ENCODE data around the gene CKAP5. TPM values are rescaled to one million over a fixed set of nuclear protein-coding genes. Genes with fewer than 3 reads are reported as not detected.

CKAP5 gene
- total RNA-seq, 1 experiment from 2014 or later, result 166 TPM

DNA sequence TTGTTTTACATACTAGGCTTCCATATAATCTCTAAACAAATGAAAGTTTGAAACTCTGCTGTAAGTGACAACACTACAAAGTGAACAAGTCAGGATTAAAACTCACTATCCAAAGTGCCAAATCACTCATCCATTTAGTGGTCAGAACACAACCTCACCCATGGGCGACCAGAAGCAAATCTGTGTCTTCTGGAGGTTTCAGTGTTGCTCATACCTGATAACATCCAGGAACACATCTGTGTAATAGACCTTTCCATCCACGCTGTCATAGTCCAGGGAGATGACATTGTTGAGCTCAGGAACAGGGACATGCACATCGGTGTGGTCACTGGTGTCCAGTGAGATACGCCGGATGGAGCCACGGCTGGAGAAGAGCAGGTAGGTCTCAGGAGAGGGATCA lies 28.5 kb upstream of the CKAP5 start (continued):
- TF ChIP-seq POLR2A (IDR thresholded peaks at IDR 0.05; ENCODE audit: borderline replicate concordance, extremely low read depth, insufficient read depth, insufficient read length), result no peak
- no peak for TF ChIP-seq ZNF274 (IDR thresholded peaks at IDR 0.05; ENCODE audit: low read depth, low read length)
- no peak for TF ChIP-seq EGR1 (IDR thresholded peaks at IDR 0.05; ENCODE audit: low read depth)
- no peak for TF ChIP-seq ELF1 (IDR thresholded peaks at IDR 0.05; ENCODE audit: borderline replicate concordance, low read depth)
- no peak for TF ChIP-seq RAD21 (IDR thresholded peaks at IDR 0.05; ENCODE audit: low read depth)
- TF ChIP-seq ATF3 (IDR thresholded peaks at IDR 0.05), result no peak

- Histone ChIP-seq H3K79me2 (ENCODE audit: insufficient read depth, low read length) (no peaks in the 10 kb centered on the region), H3K27ac (ENCODE audit: low read depth, low read length) (no peak overlapping the region), H3K4me3 (replicated peaks in 1 of 2; ENCODE audit: low read depth in 1 of 2, low read length in 2 of 2) (no peak overlapping the region), H3K9ac (ENCODE audit: low read length) (no peak overlapping the region), H3K27me3 (ENCODE audit: insufficient read depth, low read length) (no peaks in the 10 kb centered on the region), H3K4me2 (ENCODE audit: low read length) (no peak overlapping the region), H2AFZ (ENCODE audit: low read depth, low read length, poor library complexity, severe bottlenecking) (no peak overlapping the region), H3K9me3 (ENCODE audit: control insufficient read depth in 1 of 2, insufficient read depth in 1 of 2, low read depth in 1 of 2, low read length in 2 of 2) (no peaks in the 10 kb centered on the region), H3K4me1 (ENCODE audit: control insufficient read depth in 1 of 2, insufficient read depth in 2 of 2, low read length in 2 of 2) (no peaks in the 10 kb centered on the region), H3K9me2 (ENCODE audit: insufficient read depth) (no peaks in the 10 kb centered on the region), H4K20me1 (ENCODE audit: insufficient read depth) (no peaks in the 10 kb centered on the region; the same call in 1 of the 2 replicates), H3K36me3 (ENCODE audit: control insufficient read depth in 1 of 2, insufficient read depth in 2 of 2, low read length in 2 of 2) (peaks cover 0 to 6% of the 10 kb centered on the region in 2 experiments; a peak in 2 of 4 replicates)
- intact Hi-C loops (cut with micrococcal nuclease), result no loop called here
- ChIA-PET CTCF (no interaction called here), RAD21 (ENCODE audit: low non-redundant PET in 1 of 2, low total read pairs in 2 of 2, uncharacterized antibody in 2 of 2, unreplicated experiment in 2 of 2) (no interaction called here), POLR2A (no interaction called here)
- ATAC-seq, result no peak
- BruUV-seq (replicated peaks), result no TSS peak
- no peak for DNase-seq (ENCODE audit: low read depth, low spot score)
- TF ChIP-seq CBX3 (IDR thresholded peaks at IDR 0.05; ENCODE audit: low read depth) (no peak), POLR2A (IDR thresholded peaks at IDR 0.05; ENCODE audit: borderline replicate concordance, extremely low read depth, insufficient read depth, insufficient read length) (no peak), ZFX (IDR thresholded peaks at IDR 0.05) (no peak), TCF7L2 (IDR thresholded peaks at IDR 0.05; ENCODE audit: borderline replicate concordance, extremely low read depth, insufficient read depth, insufficient read length) (no peak), EGR1 (IDR thresholded peaks at IDR 0.05; ENCODE audit: low read depth) (no peak), RAD21 (IDR thresholded peaks at IDR 0.05; ENCODE audit: low read depth) (no peak), ATF3 (IDR thresholded peaks at IDR 0.05) (no peak), CEBPB (IDR thresholded peaks at IDR 0.05; ENCODE audit: low read depth) (no peak), ZBTB33 (IDR thresholded peaks at IDR 0.05; ENCODE audit: extremely low read depth, insufficient replicate concordance, low read length) (no peak), ELF1 (IDR thresholded peaks at IDR 0.05; ENCODE audit: borderline replicate concordance, low read depth) (no peak)
- TF ChIP-seq, protein P1, sequence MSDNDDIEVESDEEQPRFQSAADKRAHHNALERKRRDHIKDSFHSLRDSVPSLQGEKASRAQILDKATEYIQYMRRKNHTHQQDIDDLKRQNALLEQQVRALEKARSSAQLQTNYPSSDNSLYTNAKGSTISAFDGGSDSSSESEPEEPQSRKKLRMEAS (IDR thresholded peaks at IDR 0.05), result no peak
Measured at GRCh38 chr11:46868912-46869311, 22.8 kb upstream of the CKAP5 start.
